ENCODE data around the gene NOC4L.

GRCh38 chr12:132165584-132165983 is 21.3 kb downstream of the NOC4L start:
- TF ChIP-seq SIN3A (IDR thresholded peaks at IDR 0.05; ENCODE audit: borderline replicate concordance, low read depth, low read length) = no peak
- no peak for TF ChIP-seq SMC3 (IDR thresholded peaks at IDR 0.05; ENCODE audit: low read depth, low read length)
- no peak for TF ChIP-seq NFIC (IDR thresholded peaks at IDR 0.05; ENCODE audit: borderline replicate concordance)
- no peak for TF ChIP-seq CTCF (IDR thresholded peaks at IDR 0.05)
- TF ChIP-seq CHD2 (IDR thresholded peaks at IDR 0.05; ENCODE audit: low read length, partially characterized antibody) = no peak
- no peak for TF ChIP-seq EP300 (IDR thresholded peaks at IDR 0.05; ENCODE audit: borderline replicate concordance in 1 of 2, low read depth in 1 of 2, low read length in 1 of 2)
- no peak for TF ChIP-seq MAX (IDR thresholded peaks at IDR 0.05; ENCODE audit: low read depth)
- TF ChIP-seq, protein P1, sequence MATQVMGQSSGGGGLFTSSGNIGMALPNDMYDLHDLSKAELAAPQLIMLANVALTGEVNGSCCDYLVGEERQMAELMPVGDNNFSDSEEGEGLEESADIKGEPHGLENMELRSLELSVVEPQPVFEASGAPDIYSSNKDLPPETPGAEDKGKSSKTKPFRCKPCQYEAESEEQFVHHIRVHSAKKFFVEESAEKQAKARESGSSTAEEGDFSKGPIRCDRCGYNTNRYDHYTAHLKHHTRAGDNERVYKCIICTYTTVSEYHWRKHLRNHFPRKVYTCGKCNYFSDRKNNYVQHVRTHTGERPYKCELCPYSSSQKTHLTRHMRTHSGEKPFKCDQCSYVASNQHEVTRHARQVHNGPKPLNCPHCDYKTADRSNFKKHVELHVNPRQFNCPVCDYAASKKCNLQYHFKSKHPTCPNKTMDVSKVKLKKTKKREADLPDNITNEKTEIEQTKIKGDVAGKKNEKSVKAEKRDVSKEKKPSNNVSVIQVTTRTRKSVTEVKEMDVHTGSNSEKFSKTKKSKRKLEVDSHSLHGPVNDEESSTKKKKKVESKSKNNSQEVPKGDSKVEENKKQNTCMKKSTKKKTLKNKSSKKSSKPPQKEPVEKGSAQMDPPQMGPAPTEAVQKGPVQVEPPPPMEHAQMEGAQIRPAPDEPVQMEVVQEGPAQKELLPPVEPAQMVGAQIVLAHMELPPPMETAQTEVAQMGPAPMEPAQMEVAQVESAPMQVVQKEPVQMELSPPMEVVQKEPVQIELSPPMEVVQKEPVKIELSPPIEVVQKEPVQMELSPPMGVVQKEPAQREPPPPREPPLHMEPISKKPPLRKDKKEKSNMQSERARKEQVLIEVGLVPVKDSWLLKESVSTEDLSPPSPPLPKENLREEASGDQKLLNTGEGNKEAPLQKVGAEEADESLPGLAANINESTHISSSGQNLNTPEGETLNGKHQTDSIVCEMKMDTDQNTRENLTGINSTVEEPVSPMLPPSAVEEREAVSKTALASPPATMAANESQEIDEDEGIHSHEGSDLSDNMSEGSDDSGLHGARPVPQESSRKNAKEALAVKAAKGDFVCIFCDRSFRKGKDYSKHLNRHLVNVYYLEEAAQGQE (IDR thresholded peaks at IDR 0.05; ENCODE audit: low read depth, low read length) = no peak

All from SK-N-SH (cell line).